Measurements from ENCODE around the gene C12orf42. TPM values are rescaled to one million over a fixed set of nuclear protein-coding genes. Genes with fewer than 3 reads are reported as not detected.

Gene C12orf42
- total and polyA plus RNA-seq, 2 of the 4 experiments (the other 2 are of a cell fraction), result not detected

DNA sequence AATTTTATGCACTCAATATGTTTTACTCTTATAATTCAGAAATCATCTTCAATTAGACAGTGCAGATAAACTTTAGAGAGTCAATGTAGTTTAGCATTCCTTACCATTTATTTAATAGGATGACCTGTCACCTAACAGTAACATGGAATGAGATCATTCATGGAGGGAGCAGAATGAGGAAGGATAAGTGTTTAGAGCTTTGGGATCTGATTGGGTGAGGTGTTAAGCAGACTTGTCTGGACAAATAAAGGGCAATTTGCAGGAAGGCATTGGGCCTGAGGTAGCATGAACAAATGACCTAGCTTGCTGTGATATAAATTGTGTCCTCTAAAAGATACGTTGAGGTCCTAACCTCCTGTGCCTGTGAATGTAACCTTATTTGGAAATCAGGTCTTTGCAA lies 187.4 kb downstream of the C12orf42 start:
- Histone ChIP-seq H4K91ac (ENCODE audit: insufficient read depth, low read depth, low read length) (no peak overlapping the region), H3K9me1 (ENCODE audit: insufficient read depth, low read length) (no peaks in the 10 kb centered on the region), H3K36me3 (ENCODE audit: control insufficient read depth, insufficient read depth, low read length) (no peaks in the 10 kb centered on the region), H4K8ac (ENCODE audit: low read depth in 2 of 2, low read length in 2 of 2) (no peak overlapping the region), H2BK120ac (ENCODE audit: low read depth, low read length) (no peak overlapping the region), H2AK5ac (ENCODE audit: low read depth, low read length) (no peak overlapping the region), H3K23ac (ENCODE audit: low read depth, low read length) (no peak overlapping the region), H2BK5ac (ENCODE audit: low read depth, low read length, poor library complexity, severe bottlenecking) (no peak overlapping the region), H3K27ac (ENCODE audit: insufficient read depth, low read length) (no peak overlapping the region), H3K56ac (ENCODE audit: extremely low read depth, insufficient read depth, low read length) (no peak overlapping the region), H3K79me1 (ENCODE audit: low read depth in 1 of 2, low read length in 2 of 2) (no peaks in the 10 kb centered on the region), H3K14ac (replicated peaks; ENCODE audit: low read depth, low read length) (no peak overlapping the region), H2AFZ (replicated peaks; ENCODE audit: low read length, poor library complexity) (no peak overlapping the region), H3K4me2 (ENCODE audit: low read depth, low read length) (no peak overlapping the region), H3K27me3 (ENCODE audit: control insufficient read depth, insufficient read depth, low read length) (no peaks in the 10 kb centered on the region), H3K4me3 (ENCODE audit: insufficient read depth, low read depth, low read length) (no peak overlapping the region), H3K9me3 (ENCODE audit: control insufficient read depth, insufficient read depth, low read length) (peaks cover 11% of the 10 kb centered on the region), H3K9ac (ENCODE audit: low read depth, low read length) (no peak overlapping the region), H3K4ac (ENCODE audit: low read depth, low read length) (no peak overlapping the region), H3K18ac (ENCODE audit: low read depth, low read length) (no peak overlapping the region), H3K4me1 (ENCODE audit: control insufficient read depth, insufficient read depth, low read length) (no peaks in the 10 kb centered on the region), H4K20me1 (ENCODE audit: insufficient read depth, low read length) (no peaks in the 10 kb centered on the region), H4K5ac (ENCODE audit: low read depth, low read length) (no peak overlapping the region), H2BK15ac (ENCODE audit: low read depth, low read length) (no peak overlapping the region), H2BK20ac (ENCODE audit: low read depth, low read length) (no peak overlapping the region), H2AK9ac (replicated peaks; ENCODE audit: low read depth, low read length, poor library complexity) (no peak overlapping the region)
- DNase-seq (no peak), ATAC-seq (ENCODE audit: low read depth) (no peak)
- POLR2A ChIA-PET (ENCODE audit: unreplicated experiment), result no interaction called here
- dilution Hi-C loops (cut with HindIII; ENCODE audit: low sequenced_read_pairs, unreplicated experiment), result no loop called here
- TF ChIP-seq MXI1 (IDR thresholded peaks at IDR 0.05; ENCODE audit: borderline replicate concordance, low read depth, low read length) (no peak), FOS (IDR thresholded peaks at IDR 0.05; ENCODE audit: low read depth, low read length) (no peak), CHD1 (IDR thresholded peaks at IDR 0.05; ENCODE audit: low read depth, low read length) (no peak), MAFK (IDR thresholded peaks at IDR 0.05; ENCODE audit: low read depth, low read length) (no peak), CEBPB (IDR thresholded peaks at IDR 0.05; ENCODE audit: low read depth, low read length) (no peak), USF2 (IDR thresholded peaks at IDR 0.05; ENCODE audit: low read depth, low read length) (no peak), RAD21 (IDR thresholded peaks at IDR 0.05; ENCODE audit: low read length) (no peak), NFE2L2 (IDR thresholded peaks at IDR 0.05; ENCODE audit: low read depth, low read length) (no peak), POLR2A (IDR thresholded peaks at IDR 0.05; ENCODE audit: low read depth, low read length) (no peak), ELK1 (IDR thresholded peaks at IDR 0.05; ENCODE audit: borderline replicate concordance, low read depth, low read length) (no peak), SMC3 (IDR thresholded peaks at IDR 0.05; ENCODE audit: low read depth, low read length) (no peak), RFX5 (IDR thresholded peaks at IDR 0.05; ENCODE audit: low read depth, low read length) (no peak)
- no CpG with 5 or more reads among the region's 1 CpG for WGBS, 2 experiments (ENCODE audit: extremely low coverage in 2 of 2, insufficient read length in 1 of 2)
- in situ Hi-C loops (cut with MboI; ENCODE audit: low sequenced_read_pairs), result no loop called here
- intact Hi-C loops (cut with micrococcal nuclease), result no loop called here
- CTCF ChIA-PET, result no interaction called here
- BruUV-seq (replicated peaks), result no TSS peak

Data from IMR-90 (cell line).